Immature natural killer cell (primary cell): ENCODE data around the gene CDC42BPG. TPM values are rescaled to one million over a fixed set of nuclear protein-coding genes. Genes with fewer than 3 reads are reported as not detected.

Source experiments
- DNase-seq, 3 donors: peaks; one replicate each; pipeline ENCODE4 v3.0.0; 2022; ENCODE audit warnings: mixed read lengths in 1 of 3
- H3K27ac Mint-ChIP-seq, 6 donors: one replicate each; pipeline ENCODE4 v1.8.0; 2020; ENCODE audit warnings: mixed read lengths in 6 of 6, mild to moderate bottlenecking in 5 of 6, inconsistent platforms in 4 of 6, moderate library complexity in 3 of 6
- H3K27me3 Mint-ChIP-seq, 3 donors: one replicate each; pipeline ENCODE4 v1.8.0; 2020 to 2021; ENCODE audit warnings: low read depth in 3 of 3, mild to moderate bottlenecking in 3 of 3, mixed read lengths in 3 of 3, moderate library complexity in 3 of 3, inconsistent platforms in 1 of 3
- H3K36me3 Mint-ChIP-seq, 3 donors: one replicate each; pipeline ENCODE4 v1.8.0; 2020; ENCODE audit warnings: mixed read lengths in 3 of 3, inconsistent platforms in 2 of 3, mild to moderate bottlenecking in 2 of 3
- H3K4me1 Mint-ChIP-seq, 2 donors: one replicate each; pipeline ENCODE4 v1.8.0; 2020; ENCODE audit warnings: inconsistent platforms in 2 of 2, mild to moderate bottlenecking in 2 of 2, mixed read lengths in 2 of 2, moderate library complexity in 1 of 2
- H3K4me3 Mint-ChIP-seq, 5 donors: one replicate each; pipeline ENCODE4 v1.8.0; 2020; ENCODE audit warnings: mild to moderate bottlenecking in 5 of 5, mixed read lengths in 5 of 5, inconsistent platforms in 3 of 5, moderate library complexity in 3 of 5
- H3K9me3 Mint-ChIP-seq, 6 donors: one replicate each; pipeline ENCODE4 v1.8.0; 2020; ENCODE audit warnings: mild to moderate bottlenecking in 6 of 6, mixed read lengths in 6 of 6, inconsistent platforms in 4 of 6, moderate library complexity in 3 of 6
- polyA plus RNA-seq, 3 donors: library from polyadenylated mRNA; unstranded; fragments of 300-500 nt; fragmentation: Illumina TruSeq; gene quantifications; one replicate each; pipeline ENCODE4 v1.2.3, GENCODE V29; 2021

The CDC42BPG gene
- polyA plus RNA-seq, 3 donors from 2014 or later, result 0.13 to 0.22 TPM; not detected in 1

GRCh38 chr11:64796047-64796756, 48.3 kb downstream of the CDC42BPG start:
- peaks cover 0 to 4% (median 3%) of the 10 kb centered on the region in 3 donors for H3K36me3 Mint-ChIP-seq
- DNase-seq, result no peak
- peaks cover 0 to 3% (median 3%) of the 10 kb centered on the region in 3 donors for H3K27me3 Mint-ChIP-seq
- H3K4me3 Mint-ChIP-seq, result no peak overlapping the region
- no peaks in the 10 kb centered on the region for H3K9me3 Mint-ChIP-seq
- H3K4me1 Mint-ChIP-seq, result peaks cover 0 to 2% of the 10 kb centered on the region in 2 donors
- H3K27ac Mint-ChIP-seq, result peak overlapping the region in 1 of 6 donors; percentile 26

GRCh38 chr11:64794526-64794925, 49.9 kb downstream of the CDC42BPG start:
- Mint-ChIP-seq H3K4me1 (peaks cover 0 to 2% of the 10 kb centered on the region in 2 donors), H3K9me3 (no peaks in the 10 kb centered on the region), H3K27me3 (peaks cover 0 to 3% (median 3%) of the 10 kb centered on the region in 3 donors), H3K36me3 (peaks cover 0 to 4% (median under 1%) of the 10 kb centered on the region in 3 donors), H3K4me3 (no peak overlapping the region), H3K27ac (peak overlapping the region in 3 of 6 donors; percentile 49 to 63 (median 51))
- no peak for DNase-seq

GRCh38 chr11:64793271-64794160, 50.9 kb downstream of the CDC42BPG start:
- H3K36me3 Mint-ChIP-seq, result no peaks in the 10 kb centered on the region
- peaks cover 0 to 3% (median 3%) of the 10 kb centered on the region in 3 donors for H3K27me3 Mint-ChIP-seq
- peaks cover 0 to 2% of the 10 kb centered on the region in 2 donors for H3K4me1 Mint-ChIP-seq
- peak overlapping the region in 2 of 6 donors; percentile 13 to 45 for H3K27ac Mint-ChIP-seq
- no peak overlapping the region for H3K4me3 Mint-ChIP-seq
- no peak for DNase-seq
- no peaks in the 10 kb centered on the region for H3K9me3 Mint-ChIP-seq

DNA sequence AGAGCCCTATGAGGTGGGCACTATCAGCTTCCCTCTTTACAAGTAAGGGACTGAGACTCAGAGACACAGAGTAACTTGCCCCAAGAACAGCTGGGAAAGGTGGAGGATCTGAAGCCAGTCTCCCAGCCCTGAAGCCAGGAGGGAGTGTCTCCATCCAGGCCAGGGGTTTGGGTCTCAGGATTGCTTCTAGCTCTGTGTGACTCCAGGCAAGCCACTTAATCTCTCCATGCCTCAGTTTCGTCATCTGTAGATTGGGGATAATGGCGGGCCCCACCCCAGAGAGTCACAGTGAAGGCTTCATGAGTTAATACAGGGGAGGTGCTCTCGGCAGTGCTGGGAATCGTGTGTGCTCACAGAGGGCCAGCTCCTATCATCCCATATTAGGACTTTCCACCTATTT, 52.0 kb downstream of the CDC42BPG start:
- DNase-seq, result no peak
- Mint-ChIP-seq H3K27ac (no peak overlapping the region), H3K4me1 (peaks cover 3 to 5% of the 10 kb centered on the region in 2 donors), H3K27me3 (peaks cover 0 to 3% (median 3%) of the 10 kb centered on the region in 3 donors), H3K4me3 (no peak overlapping the region), H3K9me3 (no peaks in the 10 kb centered on the region), H3K36me3 (no peaks in the 10 kb centered on the region)

DNA sequence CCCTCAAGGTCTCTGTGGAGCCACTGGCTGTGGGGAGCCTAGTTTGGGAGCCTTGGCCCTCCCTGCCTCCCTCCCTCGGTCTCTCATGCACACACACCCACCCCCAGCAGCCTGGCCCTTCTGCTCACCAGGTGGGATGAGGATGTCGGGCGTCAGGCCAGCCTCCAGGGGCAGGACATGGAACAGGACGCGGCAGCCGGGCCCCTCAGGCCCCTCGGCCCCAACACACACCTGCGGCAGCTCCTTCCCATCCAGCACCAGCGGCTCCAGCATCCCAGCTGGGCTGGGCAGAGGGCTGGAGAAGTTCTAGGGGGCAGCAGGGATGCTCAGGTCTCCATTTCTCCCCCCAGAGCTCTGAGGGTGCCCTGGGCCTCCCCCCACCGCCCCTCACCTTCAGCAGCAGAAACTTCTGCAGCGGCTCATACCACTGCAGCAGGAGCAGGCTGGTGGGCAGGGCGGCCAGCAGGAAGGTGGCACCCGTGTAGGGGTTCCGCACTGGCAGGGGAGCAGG, 52.6 kb downstream of the CDC42BPG start:
- Mint-ChIP-seq H3K27me3 (peaks cover 0 to 3% (median 3%) of the 10 kb centered on the region in 3 donors), H3K4me1 (peaks cover 5% of the 10 kb centered on the region in 2 donors), H3K4me3 (no peak overlapping the region), H3K36me3 (no peaks in the 10 kb centered on the region), H3K9me3 (no peaks in the 10 kb centered on the region), H3K27ac (no peak overlapping the region)
- no peak for DNase-seq

DNA sequence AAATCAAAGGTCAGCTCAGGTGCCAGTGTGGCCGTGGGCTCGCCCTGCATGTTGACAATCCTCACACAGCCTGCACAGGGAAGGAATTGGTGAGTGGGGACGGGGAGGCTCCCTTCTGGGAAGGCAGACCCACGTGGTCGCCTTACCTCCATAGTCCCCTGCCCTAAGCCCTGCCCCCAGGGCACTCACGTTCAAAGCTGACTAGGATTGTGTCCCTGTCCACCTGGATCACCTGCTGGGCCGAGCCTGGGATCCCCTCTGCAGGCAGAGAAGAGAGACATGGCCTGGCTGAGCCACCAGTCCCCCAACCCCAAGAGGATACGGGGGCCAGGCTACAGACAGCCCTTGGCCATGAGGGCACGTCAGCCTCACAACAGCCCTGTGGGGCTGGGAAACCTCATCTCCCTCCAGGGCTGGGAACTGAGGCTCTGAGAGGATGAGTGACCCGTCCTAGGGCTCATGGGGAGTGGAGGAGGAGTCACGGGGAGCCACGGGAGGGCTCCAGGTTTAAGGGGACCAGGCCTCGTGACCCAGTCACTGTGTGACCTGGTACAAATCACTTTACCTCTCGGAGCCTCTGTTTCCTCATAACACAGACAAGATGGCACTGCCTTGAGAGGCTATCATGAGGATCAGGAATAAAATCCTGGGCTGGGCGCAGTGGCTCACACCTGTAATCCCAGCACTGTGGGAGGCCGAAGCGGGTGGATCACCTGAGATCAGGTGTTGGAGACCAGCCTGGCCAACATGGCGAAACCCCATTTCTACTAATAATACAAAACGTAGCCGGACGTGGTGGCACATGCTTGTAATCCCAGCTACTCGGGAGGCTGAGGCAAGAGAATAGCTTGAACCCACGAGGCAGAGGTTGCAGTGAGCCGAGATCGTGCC, 54.0 kb downstream of the CDC42BPG start:
- Mint-ChIP-seq H3K36me3 (no peaks in the 10 kb centered on the region), H3K27ac (no peak overlapping the region), H3K27me3 (peaks cover 0 to 3% (median 3%) of the 10 kb centered on the region in 3 donors), H3K4me3 (no peak overlapping the region), H3K4me1 (peaks cover 5% of the 10 kb centered on the region in 2 donors), H3K9me3 (no peaks in the 10 kb centered on the region)
- DNase-seq, result no peak

DNA sequence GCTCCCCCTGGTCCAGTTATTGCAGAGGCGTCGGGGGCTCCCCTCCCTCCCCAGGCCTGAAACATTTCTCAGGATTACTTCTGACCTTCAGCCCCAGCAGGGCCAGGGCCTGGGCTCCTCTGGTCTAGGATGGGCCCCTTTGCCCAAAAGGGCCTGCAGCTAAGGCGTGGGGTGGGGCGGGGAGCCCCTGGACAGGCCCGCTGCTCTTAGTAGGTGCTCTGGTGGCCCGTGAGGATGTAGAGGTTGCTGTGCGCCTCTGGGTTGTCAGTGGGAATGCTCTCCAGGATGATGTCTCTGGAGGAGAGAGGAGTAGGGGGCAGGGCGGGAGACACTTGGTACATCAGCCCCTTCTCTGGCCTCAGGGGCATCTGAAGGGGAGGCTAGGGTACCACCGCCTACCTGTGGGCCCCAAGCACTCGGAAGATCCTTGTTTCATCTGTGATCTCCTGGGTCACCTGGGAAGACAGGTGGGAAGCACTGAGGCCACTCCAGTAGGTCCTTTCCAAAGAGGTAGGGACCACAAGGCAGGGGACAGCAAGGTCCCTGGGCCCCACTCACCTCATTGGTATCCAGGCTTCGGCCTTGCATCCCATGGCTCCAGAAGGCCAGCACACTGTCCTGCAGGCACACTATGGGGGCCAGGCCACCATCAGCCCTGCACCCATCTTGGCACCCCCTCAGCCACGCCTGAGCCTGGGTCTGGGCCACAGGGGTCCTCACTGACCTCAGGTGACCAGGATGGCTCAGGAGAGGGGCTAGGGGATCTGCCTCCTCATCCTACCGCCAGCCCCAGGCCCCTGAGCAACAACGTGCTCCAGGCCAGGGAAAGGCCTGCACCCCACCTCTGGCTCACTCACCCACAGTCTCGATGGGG, 54.9 kb downstream of the CDC42BPG start:
- H3K27me3 Mint-ChIP-seq, result peaks cover 0 to 3% (median 2%) of the 10 kb centered on the region in 3 donors
- H3K36me3 Mint-ChIP-seq, result no peaks in the 10 kb centered on the region
- no peaks in the 10 kb centered on the region for H3K9me3 Mint-ChIP-seq
- no peak for DNase-seq
- no peak overlapping the region for H3K27ac Mint-ChIP-seq
- H3K4me3 Mint-ChIP-seq, result no peak overlapping the region
- H3K4me1 Mint-ChIP-seq, result peaks cover 5% of the 10 kb centered on the region in 2 donors

GRCh38 chr11:64788321-64789215, 55.9 kb downstream of the CDC42BPG start:
- H3K27me3 Mint-ChIP-seq, result peaks cover 0 to 3% (median 3%) of the 10 kb centered on the region in 3 donors
- peaks cover 4 to 5% of the 10 kb centered on the region in 2 donors for H3K4me1 Mint-ChIP-seq
- H3K4me3 Mint-ChIP-seq, result no peak overlapping the region
- H3K36me3 Mint-ChIP-seq, result no peaks in the 10 kb centered on the region
- no peak for DNase-seq
- H3K9me3 Mint-ChIP-seq, result no peaks in the 10 kb centered on the region
- H3K27ac Mint-ChIP-seq, result no peak overlapping the region

DNA sequence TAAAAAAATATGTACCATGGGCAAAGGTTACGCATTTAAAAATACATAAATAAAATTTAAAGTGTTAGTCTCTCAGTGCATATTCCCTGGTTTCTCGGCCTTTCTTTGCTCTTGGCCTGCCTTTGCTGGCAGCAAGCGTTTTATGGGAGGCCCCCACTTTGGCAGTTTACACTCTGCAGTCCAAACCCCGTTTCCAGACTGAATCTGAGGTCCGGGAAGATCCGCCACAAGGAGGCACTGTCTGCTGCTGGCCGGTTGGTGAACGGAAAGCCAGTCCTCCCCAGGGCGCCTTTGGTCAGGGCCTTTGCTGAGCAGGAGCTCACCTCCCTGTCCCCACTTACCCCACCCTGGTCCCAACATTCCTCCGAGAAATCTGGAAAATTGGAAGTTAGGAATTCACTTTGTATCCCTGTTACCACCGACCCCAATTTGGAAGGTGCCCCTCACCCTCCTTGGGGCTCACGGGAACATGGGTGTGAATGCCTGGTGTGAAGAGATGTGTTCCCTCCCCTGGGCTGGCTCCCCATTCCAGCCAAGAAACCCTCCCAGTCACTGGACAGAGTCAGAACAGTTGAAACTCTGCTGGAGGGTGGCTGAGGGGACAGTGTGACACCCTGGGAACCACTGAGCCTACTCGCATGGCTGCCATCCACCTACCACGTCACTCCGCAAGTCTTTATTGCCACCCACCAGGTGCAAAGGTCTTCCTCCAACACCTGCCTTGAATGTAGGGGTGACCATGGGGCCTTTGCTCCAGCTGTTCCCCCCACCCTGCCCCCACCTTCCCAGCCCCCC, 56.7 kb downstream of the CDC42BPG start:
- no peaks in the 10 kb centered on the region for H3K9me3 Mint-ChIP-seq
- peaks cover 0 to 3% (median 3%) of the 10 kb centered on the region in 3 donors for H3K27me3 Mint-ChIP-seq
- peaks cover 4 to 5% of the 10 kb centered on the region in 2 donors for H3K4me1 Mint-ChIP-seq
- no peak overlapping the region for H3K4me3 Mint-ChIP-seq
- peak overlapping the region in 1 of 6 donors; percentile 76 for H3K27ac Mint-ChIP-seq
- peak; percentile 40 to 49 (median 46) for DNase-seq
- no peaks in the 10 kb centered on the region for H3K36me3 Mint-ChIP-seq

DNA sequence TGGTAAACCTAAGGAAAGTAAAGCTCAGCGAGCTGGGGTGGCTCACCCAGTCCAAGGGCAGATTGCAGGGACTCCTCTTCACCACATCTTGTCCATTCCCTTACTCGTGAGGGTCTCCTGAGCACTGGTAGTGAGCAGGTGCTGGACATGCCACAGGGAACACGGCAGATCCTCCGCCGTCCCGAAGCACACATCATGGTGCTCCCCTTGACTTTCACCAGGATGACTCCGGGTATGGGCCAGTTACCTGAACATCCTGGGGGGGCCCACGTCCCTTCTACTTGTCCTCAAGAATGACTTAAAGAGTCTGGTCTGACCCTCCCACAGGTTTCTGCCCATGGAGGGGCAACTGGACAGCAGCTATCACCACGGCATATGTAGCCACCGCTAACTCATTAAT, 58.1 kb downstream of the CDC42BPG start:
- H3K4me3 Mint-ChIP-seq, result no peak overlapping the region
- DNase-seq, result no peak
- peaks cover 4 to 5% of the 10 kb centered on the region in 2 donors for H3K4me1 Mint-ChIP-seq
- peaks cover 0 to 3% (median 0%) of the 10 kb centered on the region in 3 donors for H3K27me3 Mint-ChIP-seq
- H3K27ac Mint-ChIP-seq, result no peak overlapping the region
- no peaks in the 10 kb centered on the region for H3K36me3 Mint-ChIP-seq
- H3K9me3 Mint-ChIP-seq, result no peaks in the 10 kb centered on the region
